GM18508 (cell line): ENCODE data around the gene SHC3.

Experiments used
- ATAC-seq: cut with Tn5 transposase; IDR thresholded peaks from one replicate; pipeline ENCODE4 v1.9.1; 2021; ENCODE audit warnings: moderate number of reproducible peaks; ENCODE audit not compliant: insufficient read depth, unreplicated experiment

Gene SHC3

DNA sequence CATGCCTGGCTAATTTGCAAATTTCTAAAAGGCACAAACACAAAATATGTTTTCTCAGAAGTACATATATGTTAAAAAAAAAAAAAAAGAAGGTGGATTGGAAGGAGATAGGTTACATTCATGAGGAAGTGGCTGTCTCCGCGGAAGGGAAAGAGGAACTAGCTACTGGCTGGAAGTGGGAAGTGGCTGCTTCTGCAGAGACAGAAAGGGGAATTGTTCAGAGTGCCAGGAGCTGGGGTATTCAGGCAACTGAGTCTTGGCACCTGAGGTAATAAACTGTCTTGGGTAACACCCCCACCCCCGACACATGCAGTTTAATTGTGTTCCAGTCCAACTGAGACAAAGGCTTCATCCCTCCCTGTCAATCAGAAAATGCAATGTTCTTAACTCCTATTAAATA lies 141.7 kb downstream of the SHC3 start:
- ATAC-seq, result no peak

DNA sequence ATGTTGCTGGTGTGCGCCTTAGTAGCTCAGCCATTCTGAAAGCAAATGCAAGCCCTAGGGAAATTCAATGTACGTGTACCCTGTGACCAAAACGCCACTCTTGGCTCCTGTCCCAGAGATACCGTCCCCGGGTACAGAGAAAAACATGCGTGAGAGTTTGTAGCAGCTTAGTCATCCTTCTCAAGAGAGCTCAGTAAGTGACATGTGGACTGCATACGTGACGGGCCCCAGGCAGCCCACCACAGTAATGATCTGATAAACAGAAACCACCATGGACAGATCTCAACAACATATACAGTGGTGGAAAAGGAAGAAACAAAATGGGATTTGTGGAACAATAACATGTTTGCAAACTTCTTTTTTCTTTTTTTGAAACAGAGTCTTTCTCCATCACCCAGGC lies 142.2 kb downstream of the SHC3 start:
- ATAC-seq, result no peak

DNA sequence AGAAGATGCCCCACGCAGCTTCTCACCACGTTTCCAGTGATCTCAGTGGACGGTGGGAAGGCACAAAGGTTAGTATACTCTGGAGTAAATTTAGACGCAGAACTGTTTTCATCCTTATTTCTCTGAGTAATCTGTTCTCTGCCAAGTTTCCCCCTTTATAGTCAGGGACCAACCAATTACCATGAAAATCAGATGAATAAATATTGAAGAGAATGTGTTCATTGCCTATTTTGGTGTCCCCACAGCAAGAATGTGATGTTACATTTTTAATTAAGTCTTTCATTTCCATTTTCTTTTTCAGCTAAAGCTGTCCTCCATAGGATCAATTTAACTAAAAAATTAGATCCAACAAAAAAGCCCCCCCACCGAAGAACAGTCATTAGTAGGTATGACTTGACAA lies 146.0 kb downstream of the SHC3 start:
- no peak for ATAC-seq

DNA sequence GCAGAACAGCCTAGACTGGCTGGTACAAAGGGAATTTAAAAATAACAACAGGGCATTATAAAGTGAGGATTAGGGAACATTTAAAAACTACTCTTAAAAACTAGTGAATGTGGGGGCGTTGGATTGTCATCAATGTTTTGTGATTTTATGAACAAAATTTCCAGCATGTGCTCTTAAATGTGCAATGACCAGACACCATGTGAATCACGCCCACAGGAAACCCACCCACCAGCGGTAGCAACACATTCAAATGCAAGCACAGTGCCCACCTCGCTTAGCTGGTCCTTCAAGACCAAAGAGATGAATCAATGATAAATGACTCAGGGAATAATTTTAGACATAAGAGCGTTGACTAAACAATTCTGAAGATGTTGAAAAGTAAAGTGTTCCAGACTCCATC lies 146.4 kb downstream of the SHC3 start:
- ATAC-seq, result no peak

DNA sequence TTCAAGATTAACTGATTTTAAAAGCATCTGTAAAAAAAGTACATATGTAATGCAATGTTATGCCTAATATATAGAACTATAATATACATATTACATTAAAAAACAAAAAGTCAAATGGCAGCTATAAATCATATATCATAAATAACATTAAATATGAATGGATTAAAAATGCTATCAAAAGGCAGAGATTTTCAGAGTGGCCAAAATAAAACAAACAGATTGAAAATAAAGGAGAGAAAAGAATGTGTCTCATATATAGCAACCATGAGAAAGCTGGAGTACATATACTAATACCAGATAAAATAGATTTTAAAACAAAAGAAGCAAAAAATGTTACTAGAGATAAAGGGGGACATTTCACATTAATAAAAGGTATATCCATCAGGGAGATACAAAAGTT lies 148.8 kb downstream of the SHC3 start:
- ATAC-seq, result no peak

DNA sequence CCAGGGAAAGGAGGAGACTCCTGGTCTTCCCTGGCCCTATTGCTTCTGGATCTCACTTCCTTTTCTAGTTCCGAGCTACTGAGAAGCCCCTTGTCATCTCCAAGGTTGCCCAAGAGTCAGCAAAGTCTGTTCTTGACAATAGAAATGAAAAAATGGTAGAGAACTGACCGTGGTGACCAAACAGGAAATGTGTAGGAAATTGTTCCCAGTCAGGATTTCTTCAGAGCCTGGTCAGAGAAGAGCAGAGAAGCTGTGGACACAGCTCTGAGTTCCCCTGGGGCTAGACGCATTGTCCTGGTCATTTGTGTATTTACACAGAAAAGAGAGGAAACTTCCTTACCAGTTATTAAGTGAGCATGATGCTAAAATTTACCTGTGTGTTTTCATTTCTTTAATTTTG lies 151.7 kb downstream of the SHC3 start:
- ATAC-seq, result no peak

DNA sequence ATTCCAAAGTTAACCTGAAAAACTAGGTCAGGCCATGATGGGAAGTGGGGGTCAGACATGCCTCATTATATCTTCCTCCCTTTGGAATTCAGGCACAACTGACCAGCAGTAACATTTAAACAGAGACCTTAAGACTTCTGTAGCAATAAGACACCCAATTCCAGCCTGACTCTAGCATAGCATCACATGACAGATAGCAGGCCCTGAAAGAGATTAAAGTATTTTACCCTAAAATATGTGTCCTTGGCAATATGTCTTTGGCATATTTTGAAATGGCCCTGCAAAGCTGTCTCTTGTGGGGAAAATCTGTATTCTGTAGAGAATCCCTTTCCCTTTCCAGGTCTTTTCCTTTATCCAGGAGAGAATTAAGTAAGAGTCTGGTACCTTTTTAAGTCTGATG lies 153.1 kb downstream of the SHC3 start:
- ATAC-seq, result no peak

DNA sequence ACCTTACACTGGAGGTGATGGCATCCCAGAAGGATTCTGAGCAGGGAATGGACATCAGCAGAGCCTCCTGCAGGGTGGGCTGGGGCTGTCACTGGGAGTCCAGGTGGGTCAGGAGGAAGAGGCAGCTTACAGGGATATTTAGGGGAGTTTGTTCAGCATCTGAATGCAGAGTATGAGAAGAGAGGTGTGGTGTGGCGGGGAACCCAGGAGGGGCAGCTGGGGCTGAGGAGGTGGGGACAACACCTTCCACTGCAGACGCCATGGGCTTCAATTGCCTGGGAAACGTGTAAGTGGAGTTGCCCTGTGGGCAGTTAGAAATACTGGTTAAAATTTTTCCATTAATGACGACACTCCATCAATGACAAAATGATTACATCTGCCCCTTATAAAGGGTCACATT lies 153.9 kb downstream of the SHC3 start:
- ATAC-seq, result no peak

DNA sequence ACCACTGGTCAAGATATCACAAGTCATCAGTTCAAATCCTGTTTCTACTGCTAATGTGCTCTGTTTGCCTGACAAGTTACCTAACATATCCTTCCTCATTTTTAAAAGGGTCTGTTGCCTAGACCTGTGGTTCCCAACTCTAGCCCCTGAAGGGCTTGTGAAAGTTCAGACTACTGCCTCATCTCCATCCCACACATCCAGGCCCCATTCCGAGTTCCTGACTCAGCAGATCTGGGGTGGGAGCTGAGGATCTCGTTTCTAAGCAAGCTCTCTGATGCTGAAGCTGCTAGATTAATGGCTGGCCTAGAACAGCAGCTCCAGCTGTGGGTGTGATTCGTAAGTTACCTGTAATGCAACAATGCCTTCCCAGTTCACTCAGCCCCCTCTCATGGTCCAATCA lies 154.9 kb downstream of the SHC3 start:
- ATAC-seq, result no peak

DNA sequence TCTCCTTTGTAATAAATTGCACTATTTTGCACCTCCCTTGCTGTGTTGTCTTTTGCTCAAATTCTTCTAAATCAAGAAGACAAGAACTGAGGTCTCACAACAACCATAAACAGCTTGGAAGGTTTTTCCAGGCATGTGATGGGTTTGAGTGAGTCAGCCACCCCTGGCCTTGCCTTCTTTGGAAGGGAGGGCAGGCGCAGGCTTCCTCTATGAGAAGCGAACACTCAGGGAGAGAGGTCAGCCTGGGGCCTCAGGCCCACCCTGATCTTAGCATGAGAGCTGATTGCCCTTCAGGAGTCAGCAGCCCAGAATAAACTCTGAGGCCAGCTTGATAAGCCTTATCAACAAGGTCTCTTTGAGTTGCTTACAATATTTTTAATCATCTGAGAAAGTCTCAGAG lies 155.7 kb downstream of the SHC3 start:
- no peak for ATAC-seq

DNA sequence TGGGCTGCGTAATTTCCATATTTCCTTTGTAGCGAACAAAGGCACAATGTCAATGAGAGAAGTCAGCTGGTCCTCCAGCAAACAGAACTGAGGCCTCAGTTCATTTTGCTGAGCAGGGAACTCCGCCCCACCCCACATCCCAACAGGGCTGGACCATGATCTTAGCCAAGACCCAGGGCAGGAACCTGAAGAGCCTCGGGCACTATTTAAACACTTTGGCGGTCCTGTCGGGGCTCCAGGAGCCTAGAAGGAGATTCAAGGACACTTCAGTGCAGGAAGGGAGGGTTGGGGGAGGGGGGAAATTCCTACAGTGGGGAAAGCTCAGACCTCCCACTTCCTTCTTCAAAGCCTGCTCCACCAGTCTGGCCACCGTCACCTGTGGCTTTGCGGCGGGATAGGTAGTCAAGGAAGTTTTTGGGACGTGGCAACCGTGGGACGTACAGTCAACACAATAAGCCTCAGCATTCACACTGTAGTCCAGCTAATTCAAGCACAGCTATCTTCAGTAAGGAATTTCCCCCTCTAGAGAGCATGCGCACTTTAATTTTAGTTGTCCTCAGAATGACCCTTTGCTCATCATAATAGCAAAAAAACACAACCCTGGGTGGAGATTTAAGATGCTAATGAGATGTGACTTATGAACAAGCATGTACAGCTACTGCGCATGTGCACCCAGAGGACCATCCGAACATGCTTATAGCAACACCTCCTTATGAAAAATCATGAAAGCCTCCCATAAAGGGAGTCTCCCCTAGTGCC lies 156.4 kb downstream of the SHC3 start:
- no peak for ATAC-seq

DNA sequence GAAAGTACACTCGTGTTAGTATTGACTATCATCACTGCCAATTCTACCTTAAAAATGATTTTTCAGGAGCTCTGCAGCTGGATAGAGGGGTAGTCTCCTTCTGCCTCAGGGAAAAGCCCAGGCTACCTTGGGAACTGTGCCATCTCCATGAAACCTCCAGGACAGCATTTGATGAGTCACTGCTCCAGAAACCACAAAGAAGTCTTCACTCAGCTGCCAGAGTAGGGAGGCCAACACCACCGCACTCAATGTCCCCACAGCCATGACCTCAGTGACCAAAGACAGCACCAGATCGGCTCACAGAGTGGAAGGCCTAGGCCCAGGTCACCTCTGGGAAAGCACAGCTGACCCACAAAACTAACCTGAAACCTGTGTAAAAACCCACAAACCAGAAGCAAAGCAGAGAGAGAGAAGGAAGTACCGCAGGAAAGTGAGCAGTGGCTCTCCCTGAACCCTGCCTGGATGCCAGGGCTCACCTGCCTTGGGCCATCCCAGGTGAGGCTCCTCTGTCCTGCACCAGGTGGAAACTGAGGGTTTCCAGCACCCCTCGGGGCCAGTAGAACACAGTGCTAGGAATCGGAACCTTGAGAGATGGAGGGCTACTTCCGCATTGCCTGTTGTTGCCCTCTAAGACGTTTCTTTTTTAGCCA lies 157.3 kb downstream of the SHC3 start:
- no peak for ATAC-seq

DNA sequence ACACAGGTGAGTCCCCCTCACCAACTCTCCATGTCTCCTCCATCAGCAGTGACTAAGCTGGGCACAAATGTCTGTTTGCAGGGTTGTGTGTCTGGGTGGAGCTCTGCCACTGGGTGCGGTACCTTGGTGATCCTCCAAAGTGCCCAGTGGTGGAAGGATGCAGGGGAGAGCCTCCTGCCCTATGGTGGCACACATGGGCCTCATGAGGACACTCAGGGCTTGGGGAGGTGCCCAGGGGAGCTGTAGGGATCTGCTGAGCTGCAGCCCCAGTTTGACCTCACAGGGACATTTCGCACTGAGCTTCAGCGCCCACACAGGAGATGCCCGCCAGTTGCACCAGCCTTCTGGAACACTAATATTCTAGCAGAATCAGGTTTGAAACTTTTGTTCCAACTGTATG lies 157.9 kb downstream of the SHC3 start:
- no peak for ATAC-seq

DNA sequence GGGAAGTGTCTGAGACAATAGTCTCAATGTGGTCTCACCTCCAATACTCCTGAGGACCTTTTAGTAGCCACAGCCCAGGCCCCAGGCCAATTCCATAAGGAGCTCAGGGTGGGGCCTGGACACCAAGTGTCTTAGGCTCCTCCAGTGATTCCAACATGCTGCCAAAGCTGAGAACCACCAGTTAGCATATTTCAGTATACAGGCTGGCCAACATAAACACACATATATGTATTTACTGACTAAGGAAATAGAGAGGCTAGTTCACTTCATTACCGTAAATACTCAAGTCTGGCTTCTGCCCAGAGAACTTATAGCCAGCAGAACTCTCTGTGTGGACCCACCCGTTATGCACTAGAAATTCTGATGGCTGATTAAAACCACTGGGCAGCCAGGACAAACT lies 163.3 kb downstream of the SHC3 start:
- no peak for ATAC-seq

DNA sequence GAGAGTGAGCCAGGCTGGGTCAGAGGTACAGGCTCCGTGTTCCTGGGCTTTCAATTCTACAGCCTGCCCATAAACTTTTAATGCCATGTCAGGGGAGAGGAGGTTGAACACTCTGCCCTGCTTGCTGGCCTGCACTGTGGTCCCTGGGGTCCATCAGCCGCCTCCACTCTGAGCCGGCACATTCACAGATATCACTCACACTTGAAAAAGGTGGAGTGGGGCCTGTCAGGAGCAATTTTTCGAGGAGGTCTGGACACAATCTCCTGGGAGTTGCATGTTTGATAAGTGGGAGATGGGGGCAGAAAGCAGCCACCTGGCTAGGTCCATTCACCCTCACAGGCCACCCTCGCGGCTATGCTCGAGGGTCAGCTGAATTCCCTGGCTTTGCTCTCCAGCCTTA lies 164.5 kb downstream of the SHC3 start:
- no peak for ATAC-seq

DNA sequence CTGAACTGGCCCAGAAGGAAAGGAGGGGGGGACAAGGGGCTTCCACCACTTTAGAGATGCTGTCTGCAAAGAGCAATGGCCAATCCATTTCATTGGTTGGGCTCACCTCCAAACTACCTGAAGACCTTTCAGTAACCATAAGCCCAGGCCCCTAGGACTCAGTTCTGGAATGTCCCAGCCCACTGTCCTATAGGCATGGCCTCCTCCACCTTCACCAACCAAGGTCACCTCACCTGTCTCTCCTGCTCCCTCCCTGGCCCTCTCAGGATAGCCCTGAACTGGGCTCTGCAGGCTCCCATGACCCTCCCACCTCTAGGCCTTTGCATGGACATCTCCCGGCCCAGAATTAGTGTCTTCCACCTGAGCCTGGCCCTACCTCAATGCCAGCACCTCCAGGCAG lies 165.0 kb downstream of the SHC3 start:
- ATAC-seq, result no peak

DNA sequence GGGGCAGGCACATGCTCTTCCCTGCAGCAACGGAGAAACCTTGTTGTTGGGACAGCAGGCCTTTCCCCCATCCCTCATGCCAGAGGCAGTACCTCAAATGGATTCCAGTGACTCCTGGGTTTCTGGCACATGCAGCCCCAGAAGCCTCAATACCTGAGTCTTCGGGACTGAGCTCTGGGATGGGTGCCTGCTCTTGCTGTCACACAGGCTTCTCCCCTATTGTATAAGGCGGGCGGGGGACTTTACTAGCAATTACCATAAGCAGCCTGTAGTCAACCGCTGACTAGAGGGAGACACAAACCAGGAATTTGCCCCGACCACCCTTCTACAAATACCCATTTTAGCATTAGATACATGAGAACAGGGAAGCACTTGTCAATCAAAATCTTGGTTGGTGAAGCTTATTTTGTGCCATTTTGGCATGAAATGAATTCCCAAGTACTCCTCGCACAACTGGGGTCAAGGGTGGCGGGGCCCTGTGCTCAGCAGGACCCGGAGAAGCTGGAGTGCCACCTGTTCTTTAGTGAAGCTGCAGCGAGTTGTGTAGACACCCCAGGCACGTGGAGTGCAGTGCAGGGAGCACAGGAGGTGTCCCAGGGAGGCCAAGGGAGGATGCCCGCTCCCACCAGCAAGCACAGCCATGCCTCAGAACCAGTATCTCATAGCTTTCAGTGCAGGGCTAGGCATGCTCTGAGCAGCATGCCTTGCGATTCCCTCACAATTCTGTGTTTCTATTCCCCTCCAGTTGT lies 166.2 kb downstream of the SHC3 start:
- ATAC-seq, result no peak

DNA sequence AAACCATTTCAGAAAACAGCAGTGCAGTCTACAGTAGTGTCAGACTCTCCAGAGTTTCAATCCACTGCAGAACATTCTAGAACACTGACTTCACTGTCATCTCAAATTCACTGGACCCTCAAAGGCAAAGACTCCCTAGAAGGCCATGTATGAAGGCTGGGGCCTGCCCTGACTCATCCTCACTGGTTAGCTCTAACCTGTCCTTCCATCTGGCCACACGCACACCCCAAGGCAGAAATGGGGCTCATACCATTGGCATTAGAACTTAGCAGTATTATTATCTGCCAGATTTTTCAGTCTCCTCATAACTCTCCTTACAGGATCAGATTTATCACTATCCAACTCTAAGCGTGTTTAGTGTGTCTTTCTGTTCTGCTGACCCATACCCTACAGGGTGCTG lies 166.9 kb downstream of the SHC3 start:
- no peak for ATAC-seq

DNA sequence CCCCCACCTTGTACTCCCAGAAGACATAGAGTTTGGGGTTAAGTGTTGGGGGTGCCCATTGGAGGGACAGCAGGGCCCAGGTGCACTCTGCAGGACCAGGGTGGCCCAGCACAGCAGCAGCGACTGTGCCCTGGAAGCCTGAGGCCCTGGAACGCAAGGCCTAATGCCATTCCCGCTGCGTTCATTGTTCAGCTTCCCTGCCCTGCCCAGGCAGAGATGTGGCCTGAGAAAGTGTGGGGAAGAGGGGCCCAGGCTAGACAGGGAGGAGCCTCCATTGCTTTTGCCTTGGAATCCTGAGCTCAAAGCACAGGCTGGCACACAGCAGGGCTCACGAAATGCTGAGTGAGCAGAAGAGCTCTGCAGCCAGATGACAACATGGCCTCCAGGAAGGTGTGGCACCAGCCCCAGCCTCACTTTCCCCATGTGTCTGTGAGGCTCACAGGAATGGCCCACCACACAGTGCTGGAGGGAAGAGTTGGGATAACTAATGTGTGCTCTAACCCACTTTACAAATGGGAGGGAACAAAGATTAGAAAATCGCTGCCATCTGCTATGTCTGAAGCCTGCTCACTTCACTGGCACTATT lies 168.0 kb downstream of the SHC3 start:
- no peak for ATAC-seq

DNA sequence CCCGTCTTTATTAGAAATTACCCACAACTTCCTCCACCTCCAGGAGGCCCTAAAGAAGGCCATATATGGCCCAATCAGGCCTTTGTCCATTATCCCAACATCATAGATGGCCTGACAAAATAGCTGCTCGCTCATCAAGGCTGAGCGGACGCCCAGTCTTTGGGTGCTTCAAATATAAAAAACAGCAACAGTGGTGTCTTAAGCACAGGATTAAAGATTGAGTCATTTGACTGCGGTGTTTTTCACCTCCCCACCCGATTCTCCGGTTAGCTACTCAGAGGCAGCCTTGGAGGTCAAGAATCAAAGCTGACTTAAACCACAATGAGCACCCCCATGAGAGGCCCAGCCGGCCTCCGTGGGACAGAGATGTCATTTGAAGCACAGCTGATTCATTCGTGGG lies 168.6 kb downstream of the SHC3 start:
- no peak for ATAC-seq

DNA sequence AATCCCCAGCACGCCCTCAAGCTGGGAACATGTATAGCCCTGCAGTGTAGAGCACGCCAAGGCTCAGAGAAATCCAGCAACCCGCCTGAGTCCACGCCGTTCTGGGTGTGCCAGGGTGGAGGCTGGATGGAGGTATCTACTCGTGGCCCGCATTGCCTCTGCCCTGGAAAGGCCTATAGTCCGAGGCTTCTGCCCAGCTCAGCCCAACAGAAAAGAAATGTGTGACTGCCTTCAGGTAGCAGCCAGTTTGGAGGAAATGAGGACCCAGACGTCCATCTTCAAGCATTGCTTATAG lies 169.1 kb downstream of the SHC3 start:
- ATAC-seq, result no peak
